Measurements from ENCODE around the gene DNAAF1. TPM values are rescaled to one million over a fixed set of nuclear protein-coding genes. Genes with fewer than 3 reads are reported as not detected.

The DNAAF1 gene
- total RNA-seq, 1 experiment from 2014 or later, result not detected

Other genes with a start within 250 kb of the DNAAF1 start
- 0.47 and 1.2 TPM in 2 replicates for gene MLYCD, start 246.2 kb upstream of the DNAAF1 start, total RNA-seq (2014; rRNA removed; shearing (Covaris generic))
- 2.1 and 3.8 TPM in 2 replicates for gene OSGIN1, start 192.1 kb upstream of the DNAAF1 start, total RNA-seq (2014; rRNA removed; shearing (Covaris generic))
- gene NECAB2, start 177.1 kb upstream of the DNAAF1 start, total RNA-seq (2014; rRNA removed; shearing (Covaris generic)), result not detected in 2 replicates
- gene SLC38A8, start 102.5 kb upstream of the DNAAF1 start, total RNA-seq (2014; rRNA removed; shearing (Covaris generic)), result not detected in 2 replicates
- 62.4 and 72.8 TPM in 2 replicates for gene MBTPS1, start 28.4 kb upstream of the DNAAF1 start, total RNA-seq (2014; rRNA removed; shearing (Covaris generic))
- gene HSDL1, start 131 bp upstream of the DNAAF1 start, total RNA-seq (2014; rRNA removed; shearing (Covaris generic)), result 19.3 and 19.4 TPM in 2 replicates
- gene TAF1C, start 41.7 kb downstream of the DNAAF1 start, total RNA-seq (2014; rRNA removed; shearing (Covaris generic)), result 26.4 and 27.8 TPM in 2 replicates
- gene ADAD2, start 45.8 kb downstream of the DNAAF1 start, total RNA-seq (2014; rRNA removed; shearing (Covaris generic)), result not detected in 2 replicates
- not detected in 2 replicates for gene KCNG4, start 94.7 kb downstream of the DNAAF1 start, total RNA-seq (2014; rRNA removed; shearing (Covaris generic))
- 0.37 TPM in 1 of 2 replicates, not detected in the other for gene WFDC1, start 149.6 kb downstream of the DNAAF1 start, total RNA-seq (2014; rRNA removed; shearing (Covaris generic))
- gene ATP2C2, start 223.2 kb downstream of the DNAAF1 start, total RNA-seq (2014; rRNA removed; shearing (Covaris generic)), result not detected in 2 replicates